ENCODE data around the gene ZNF273.
"Not testable (repeated sequence)": the region's sequence is repeated elsewhere in the genome, so short reads cannot be mapped to it uniquely, and the experiment has no call there.

Gene ZNF273

DNA sequence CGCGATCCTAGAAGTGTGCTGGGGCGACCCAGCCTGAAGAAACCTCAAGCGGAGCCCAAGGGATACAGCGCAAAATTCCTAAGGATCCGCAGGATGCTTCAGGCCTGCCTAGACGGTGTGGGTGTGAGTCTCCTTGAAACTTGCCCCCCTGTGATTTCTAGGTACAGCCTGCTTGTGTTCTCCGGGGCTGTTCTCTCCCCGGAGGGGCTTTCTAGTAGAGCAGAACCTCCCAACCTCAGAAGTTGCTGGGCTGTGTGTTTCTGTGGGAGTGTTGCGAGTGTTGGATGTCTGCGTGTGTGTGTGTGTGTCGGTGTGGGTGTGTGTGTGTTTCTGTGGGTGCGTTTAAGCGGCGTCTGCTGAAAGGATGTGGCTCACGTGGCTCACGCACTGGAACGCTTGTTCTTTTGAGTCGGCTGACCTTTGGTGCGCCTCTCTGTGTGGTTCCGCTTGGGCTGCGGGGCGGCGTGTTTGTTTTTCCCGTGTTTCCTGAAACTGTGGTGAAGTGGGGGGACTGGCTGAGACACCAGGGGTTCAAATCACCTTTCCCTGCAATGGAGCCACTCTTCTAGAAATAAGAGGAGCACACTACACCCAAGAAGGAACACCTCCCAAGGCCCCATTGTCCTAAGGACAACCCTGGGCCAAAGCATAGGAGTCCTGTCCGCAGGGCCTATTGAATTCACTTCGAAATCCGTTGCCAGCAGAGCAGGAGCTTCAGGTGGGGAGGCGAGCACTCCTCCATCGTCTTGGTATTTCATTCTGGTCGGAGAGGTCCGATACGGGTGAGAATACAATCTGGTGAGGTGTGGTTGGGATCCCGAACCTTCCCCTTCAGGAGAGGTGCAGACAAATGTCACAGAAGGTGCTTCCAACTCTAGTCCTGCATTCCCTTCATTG lies 25.1 kb upstream of the ZNF273 start:
- DNase-seq, result no peak

DNA sequence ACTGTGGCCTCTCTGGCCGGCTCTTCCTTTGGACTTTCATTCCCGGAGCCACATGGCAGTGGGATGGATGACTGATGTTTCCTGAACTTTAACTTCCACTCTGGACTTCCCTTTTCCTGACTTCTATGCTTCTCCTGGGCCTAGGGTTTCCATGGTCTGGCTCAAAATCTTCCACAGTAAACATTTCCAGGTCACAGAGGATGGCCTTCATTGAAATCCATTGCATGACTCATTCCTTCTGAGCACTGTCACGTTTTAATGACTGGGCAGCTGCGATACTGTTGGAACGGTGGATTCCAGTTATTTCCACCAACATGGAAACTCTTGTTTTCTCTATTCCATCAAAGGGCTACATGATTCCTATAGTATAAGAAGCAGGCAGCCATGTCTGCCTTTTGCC lies 24.4 kb upstream of the ZNF273 start:
- DNase-seq, result no peak

DNA sequence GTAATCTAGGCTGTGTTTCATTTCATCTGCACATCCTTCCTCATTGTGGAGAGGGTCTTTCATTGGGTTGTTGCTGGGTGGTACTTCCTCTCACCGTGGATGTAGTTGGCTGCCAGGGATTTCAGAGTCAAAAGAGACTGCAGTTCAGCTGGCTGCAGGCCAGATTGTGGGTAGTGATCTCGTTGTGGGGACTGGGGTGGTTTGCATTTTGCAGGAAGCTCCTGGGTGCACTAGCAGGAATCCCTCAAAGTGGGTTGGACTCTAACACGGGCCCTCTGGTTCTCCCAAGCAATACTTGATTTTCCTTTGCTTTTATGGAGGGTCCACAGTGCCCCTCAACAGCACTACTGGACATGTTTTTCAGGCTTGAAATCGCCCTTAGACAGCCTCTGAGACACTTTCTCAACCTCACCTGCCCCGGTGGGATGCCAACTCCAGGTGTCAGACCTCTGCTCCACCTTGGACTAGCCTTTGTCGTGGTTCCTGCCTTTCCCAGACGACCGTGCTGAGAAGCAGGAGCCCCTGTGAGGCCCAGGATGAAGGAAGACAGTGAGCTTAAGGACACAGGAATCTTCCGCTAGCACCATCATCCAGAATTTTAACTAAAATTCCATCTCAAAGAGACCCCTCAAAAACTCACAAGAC lies 23.9 kb upstream of the ZNF273 start:
- DNase-seq, result no peak

DNA sequence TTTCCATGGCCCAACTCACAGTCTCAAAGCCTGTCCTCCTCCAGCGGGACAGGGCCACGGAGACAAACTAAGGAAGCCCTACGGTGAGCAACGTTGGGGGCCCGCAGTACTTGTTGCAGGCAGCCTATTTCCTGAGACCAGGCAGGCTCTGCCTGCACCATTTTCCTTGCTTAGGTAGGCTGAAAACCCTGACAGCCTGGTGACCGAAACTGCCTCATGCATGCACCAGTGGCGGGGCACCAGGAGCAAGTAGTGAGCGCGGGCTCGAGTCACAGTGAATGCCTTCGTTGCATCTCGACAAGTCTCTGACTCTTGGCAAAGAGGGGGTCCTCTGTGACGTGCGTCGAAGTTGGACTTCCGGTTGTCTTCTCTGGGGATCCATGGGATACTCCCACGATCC lies 23.3 kb upstream of the ZNF273 start:
- no peak for DNase-seq

DNA sequence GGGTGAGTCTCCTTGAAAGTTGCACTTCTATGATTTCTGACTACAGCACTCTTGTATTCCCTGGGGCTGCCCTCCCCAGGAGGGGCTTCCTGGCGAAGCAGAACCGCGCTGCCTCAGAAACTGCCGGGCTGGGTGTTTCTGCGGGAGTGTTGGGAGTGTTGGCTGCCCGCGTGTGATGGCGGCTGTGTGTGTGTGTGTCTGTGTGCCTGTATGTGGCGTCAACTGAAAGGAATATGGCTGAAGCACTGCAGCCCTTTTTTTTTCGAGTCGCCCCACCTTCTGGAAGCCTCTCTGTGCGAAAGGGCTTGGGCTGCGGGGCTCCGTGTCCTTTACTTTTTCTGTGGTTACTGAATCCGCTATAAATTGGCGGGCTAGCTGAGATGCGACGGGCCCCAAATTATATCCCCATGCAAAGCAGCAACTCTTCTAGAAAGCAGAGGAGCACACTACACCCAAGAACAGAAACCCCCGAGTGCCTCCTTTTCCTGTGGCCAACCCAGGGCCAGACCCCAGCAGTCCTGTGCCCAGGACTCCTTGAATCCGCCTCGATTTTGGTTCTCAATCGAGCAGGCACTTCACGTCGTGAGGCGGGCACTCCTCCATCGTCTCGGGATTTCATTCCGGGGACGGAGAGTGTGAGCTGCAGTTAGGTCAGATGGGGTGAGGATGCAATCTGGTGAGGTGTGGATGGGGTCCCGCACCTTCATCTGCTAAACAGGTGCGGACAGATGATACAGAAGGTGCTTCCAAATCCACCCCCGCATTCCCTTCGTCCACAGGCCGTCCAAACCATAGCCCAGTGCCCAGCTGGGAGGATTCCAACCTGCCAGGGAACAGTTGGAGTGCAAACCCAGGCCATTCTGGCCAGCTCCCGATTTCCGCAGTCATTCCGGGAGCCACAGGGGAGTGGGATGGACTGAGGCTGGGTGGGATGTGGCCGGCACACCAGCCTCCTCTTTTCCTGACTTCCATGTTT lies 22.5 kb upstream of the ZNF273 start:
- DNase-seq, result no peak

DNA sequence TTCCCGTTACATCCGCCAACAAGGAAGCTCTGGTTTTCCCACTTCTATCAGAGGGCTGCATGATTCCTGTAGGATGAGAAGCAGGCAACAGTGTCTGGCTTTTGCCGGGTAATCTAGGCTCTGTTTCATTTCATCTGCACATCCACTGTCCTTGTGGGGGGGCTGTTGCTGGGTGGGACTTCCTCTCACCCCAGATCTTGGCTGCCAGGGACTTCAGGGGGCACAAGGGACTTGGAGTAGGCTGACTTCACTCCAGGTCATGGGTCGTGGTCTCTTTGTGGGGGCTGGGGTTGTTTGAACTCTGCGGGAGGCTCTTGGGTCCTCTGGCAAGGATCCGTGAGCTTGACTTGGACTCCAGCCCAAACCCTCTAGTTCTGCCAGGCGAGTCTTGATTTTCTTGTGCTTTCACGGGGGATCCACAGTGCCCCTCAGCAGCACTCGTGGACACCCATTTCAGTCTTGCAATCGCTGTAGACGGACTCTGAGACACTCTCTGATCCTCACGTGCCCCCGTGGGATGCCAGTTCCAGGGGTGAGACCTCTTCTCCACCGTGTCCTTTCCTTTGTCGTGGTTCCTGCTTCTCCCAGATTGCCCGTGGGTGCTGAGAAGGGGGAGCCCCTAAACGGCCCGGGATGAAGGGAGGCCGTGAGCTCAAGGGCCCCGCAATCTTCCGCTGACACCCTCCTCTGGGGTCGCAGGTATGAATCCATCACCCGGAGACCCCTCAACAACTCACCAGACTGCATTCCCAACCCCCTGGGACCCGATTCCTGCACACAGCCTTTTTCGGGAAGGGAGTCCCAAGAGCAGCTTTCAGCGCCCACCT lies 21.4 kb upstream of the ZNF273 start:
- DNase-seq, result no peak

DNA sequence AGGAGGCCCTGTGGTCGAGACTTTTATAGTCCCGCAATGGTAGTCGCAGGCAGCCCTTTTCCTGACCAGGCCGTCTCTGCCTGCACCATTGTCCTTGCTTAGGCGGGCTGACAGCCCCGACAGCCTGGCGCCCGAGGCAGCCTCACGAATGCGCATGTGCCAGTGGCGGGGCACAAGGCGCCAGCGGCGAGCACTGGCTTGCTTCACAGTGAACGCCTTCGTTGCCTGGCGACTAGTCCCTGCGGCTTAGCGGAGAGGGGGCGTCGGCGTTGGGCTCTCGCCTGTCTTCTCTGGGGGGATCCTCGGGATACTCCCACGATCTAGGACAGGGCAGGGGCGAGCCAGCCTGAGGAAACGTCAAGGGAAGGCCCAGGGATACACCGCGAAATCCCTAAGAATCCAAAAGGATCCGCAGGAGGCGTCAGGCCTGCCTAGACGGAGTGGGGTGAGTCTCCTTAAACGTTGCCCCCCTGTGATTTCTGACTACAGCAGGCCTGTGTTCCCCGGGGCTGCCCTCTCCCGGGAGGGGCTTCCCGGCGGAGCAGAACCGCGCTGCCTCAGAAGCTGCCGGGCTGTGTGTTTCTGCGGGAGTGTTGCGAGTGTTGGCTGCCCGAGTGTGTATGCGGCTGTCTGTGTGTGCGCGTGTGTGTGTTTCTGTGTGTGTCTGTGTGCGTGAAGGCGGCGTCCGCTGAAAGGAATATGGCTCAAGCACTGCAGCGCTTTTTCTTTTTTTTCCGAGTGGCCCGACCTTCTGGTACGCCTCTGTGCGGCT lies 20.5 kb upstream of the ZNF273 start:
- peak in 1 of 2 experiments; percentile 43 for DNase-seq

DNA sequence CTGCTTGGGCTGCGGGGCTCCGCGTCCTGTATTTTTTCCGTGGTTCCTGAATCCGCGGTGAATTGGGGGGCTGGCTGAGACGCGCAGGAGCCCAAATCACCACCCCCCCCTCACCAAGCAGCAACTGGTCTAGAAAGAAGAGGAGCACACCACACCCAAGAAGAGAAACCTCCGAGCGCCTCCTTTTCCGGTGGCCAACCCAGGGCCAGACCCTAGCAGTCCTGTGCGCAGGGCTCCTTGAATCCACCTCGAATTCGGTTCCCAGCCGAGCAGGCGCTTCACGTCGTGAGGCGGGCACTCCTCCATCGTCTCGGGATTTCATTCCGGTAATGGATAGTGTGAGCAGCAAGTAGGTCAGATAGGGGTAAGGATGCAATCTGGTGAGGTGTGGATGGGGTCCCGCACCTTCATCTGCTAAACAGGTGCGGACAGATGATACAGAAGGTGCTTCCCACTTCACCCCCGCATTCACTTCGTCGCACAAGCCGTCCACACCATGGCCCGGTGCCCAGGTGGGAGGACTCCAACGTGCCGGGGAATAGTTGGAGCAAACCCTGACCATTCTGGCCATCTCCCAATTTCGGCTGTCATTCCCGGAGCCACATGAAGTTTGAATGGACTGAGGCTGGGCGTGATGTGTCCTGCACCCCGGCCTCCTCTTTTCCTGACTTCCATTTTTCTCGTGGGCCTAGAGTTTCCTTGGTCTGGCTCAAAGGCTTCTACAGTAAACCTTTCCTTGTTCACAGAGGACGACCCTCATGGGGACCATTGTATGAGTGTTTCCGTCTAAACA lies 19.8 kb upstream of the ZNF273 start:
- no peak for DNase-seq

DNA sequence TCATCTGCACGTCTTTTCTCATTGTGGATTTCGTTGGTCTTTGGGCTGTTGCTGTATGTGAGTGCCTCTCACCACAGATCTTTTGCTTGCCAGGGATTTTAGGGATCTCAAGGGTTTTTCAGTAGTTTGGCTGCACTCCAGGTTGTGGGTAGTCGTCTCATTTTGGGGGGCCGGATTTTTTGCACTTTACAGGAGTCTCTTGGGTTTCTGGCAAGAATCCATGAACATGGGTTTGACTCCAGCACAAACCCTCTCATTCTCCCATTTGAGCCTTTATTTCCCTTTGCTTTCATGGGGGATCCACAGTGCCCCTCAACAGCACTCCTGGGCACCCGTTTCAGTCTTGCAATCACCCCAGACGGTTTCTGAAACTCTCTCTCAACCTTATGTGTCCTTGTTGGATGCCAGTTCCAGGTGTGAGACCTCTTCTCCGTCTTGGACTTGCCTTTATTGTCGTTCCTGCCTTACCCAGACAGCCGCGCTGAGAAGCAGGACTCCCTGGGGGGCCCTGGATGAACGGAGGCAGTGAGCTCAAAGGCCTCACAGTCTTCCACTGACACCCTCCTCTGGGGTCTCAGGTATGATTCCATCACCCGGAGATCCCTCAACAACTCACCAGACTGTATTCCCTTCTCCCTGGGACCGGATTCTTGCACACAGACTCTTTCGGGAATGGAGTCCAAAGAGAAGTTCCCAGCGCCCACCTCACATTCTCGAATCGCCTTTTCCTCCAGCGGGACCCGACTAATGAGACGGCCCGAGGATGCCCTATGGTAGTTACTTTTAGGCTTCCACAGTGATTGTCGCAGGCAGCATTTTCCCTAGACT lies 18.8 kb upstream of the ZNF273 start:
- no peak for DNase-seq

DNA sequence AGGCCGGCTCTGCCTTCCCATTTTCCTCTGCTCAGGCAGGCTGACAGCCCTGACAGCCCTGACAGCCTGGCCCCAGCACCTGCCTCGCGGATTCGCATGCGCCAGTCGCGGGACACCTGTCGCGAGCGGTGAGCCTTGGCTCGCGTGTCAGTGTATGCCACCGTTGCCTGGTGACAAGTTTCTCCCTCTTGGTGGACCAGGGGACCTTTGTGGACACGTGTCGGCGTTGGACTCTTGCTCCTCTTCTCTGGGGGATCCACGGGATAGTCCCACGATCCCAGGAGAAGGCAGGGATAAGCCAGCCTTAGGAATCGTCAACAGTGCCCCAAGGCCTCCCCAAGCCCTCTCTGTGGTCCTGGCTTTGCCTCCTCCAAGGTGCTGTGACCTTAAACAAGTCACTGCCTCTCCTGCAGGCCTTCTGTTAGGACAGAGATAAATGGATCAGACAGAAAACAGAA lies 18.1 kb upstream of the ZNF273 start:
- DNase-seq, result no peak

DNA sequence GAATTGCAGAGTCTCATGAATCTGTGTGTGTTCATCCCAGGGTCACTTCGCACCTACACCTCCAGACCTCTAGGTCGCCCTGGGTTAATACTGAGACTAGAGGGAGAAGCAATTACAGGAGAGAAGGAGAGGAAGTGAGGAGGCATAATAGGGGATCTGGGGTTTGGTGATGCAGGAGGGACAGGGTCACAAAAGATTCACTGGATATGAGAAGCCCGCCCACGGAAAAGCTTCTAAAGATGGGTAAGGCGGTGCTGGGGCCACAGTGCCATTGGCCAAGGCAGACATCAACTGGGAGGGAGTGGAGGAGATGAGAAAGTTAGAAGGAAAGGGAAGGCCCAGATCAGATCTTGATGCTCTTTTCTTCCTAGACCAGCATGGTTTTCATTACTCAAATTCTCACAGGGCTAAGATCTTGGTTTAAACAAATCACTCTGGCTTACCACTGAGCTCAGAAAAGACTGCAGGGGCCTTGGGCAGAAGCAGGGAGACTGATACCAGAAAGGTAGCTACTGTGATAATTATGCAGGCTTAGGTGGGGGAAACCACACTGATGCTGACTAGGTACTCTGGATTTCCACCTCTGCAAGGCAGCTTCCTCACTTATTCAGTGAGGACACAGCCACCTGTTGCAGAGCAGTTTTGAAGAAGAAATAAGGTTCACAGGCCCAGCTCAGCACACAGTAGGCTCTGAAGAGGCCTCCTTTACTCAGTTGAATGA lies 17.4 kb upstream of the ZNF273 start:
- DNase-seq, result no peak

DNA sequence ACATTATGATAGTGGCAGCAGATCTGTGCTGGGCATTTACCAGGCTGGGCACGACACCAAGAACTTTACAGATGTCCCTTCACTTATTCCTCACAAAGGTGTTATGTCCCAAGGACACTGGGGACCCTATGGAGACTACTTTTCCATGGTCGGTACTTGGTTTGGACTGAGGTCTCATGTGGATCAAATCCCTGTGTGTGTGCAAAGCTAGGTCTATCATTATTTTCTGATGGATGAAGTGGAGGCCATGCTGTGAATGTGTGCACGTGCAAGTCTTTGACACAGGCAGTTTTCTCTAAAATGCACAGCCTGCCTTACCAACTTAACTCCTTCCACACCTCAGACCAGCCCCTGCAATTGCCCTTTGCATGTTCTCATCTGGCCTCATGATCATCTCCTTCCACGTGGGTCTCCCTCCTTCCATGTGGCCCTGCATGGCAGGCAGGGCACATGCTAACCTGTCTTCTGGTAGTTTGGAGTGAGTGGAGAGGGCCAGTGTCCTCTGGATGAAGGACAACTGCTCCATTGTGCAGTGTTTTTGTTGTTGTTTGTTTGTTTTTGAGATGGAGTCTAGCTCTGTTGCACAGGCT lies 16.0 kb upstream of the ZNF273 start:
- DNase-seq, result no peak

DNA sequence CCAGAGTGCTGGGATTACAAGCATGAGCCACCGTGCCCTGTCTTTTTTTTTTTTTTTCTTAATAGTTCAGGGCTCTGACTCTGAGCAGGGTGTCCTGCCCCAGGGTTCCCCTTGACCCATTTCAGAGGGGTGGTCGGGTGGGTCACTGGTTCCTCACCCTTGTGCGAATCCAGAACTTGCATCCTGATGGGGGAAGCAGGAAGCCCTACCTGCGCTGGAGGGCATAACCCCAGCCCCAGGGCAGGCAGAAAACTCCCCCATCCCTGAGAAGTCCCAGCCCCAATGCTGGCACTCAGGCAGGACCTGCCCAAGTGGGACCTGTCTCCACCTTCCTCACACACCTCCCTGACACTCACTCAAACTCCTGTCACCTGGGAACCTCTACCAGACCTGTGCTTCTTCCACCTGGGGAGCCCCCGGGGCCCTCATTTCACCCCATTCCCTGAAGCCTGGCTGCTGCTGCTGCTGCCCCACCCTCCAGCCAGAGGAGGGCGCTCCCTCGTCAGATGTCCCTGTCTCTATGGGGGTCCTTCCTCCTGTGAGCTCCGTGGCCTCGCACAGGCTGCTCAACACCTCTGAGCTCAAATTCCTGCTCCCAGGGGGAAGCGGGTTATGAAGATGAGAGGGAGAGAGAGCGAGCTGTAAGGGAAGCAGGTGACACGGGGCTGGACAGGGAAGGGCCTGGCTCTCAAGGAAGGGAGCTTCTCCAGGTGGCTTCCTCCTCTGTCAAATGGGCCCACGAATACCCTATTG lies 15.1 kb upstream of the ZNF273 start:
- DNase-seq, result peak in 1 of 2 experiments; percentile 11

DNA sequence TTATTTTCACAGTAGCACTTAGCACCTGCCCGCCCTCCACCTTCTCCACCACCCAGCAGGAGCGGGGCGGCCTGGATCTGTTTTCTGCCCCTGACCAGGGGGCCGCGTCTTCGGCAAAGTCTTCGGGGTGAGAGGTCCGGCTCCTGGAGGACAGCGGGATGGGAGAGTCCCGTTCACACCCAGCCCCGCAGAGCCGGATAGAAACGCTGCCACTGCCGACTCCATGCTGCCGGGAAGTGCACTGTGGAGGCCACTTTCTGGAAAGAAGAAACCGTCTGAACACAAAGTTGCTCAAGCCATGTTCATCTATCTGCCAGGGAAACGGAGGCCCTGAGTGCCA lies 14.5 kb upstream of the ZNF273 start:
- no peak for DNase-seq

DNA sequence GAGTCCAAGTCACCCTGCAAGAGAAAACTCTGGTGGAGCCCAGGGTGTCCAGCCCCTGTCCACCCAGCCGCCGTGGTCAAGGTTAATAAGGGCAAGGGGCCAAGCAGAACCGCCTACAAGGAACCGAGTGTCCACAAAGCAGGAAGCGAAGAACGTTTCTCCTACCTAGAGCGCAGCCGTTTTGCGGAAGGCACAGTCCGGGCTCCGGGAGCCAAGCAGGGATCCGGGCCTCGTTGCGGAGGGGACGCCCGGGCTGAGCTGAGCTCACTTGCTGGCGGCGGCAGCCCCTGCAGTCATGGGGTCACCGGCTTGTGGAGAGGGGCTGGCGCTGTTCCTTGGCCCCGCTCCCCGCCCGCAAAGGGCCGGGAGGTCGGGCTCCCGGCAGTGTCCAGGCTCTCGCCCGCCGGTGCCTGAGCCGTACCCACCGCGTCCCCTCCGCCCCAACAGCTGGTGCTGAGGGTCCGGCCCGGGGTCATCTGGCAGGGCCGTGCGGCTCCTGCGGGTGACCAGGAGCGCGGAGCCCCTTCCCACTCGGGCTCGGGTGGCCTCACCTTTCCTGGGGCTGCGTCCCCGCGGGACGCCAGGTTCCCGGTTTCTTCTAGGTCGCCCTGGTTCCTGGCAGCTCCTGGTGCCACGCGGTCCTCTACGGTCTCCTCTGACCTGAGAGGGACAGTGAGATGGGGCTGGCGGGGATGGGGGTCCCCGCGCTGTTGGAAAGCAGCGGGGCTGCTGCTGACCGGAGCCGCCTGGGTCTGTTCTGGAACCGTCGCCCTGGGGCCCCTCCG lies 14.0 kb upstream of the ZNF273 start:
- DNase-seq, result no peak

DNA sequence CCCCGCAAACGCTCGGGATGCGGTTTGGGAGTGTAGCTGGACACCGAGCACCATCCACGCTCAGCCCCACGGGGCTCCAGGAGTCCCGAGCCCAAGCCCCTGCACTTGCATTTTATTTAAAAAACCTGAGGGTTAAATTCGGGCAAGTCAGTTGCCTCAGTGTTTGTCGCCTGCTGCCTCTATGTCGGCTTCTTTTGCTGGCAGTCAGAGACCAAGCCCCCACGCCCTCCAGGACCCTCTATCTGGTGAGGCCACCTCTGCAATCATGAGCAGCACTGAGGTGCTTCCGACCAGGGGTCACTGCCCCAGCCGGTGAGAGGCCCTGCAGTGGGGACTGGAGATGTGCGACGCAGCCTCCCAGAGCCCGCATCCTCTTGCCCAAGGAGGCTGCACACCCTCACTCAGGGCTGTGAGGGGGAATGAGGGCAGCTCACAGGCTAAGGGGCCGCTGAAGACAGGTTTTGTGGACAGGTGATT lies 13.3 kb upstream of the ZNF273 start:
- DNase-seq, result no peak

DNA sequence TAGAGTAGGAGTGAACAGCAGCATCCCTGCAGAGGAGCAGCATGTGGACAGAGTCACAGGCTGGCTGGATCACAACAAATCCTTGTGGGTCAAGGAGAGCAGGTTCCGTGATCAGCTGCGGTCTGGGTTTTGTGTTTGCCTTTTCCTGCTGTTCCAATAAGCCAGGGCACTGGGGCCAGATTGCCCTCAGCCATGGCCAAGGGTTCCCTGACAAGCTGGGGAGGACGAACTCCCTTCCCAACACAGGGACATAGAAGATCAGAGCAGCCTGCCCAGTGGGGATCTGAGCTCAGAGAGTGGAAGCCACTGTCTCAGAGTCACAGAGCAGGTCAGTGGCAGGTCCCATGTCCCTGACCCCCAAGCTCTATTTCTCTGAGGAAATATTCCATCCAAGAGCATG lies 12.8 kb upstream of the ZNF273 start:
- not testable (repeated sequence) for DNase-seq

All from NCI-H524 (cell line).